ENCODE results near the gene NAA10. TPM values are rescaled to one million over a fixed set of nuclear protein-coding genes. Genes with fewer than 3 reads are reported as not detected.

Gene NAA10
- total RNA-seq, 2 donors from 2014 or later, result 60.1 to 66.4 TPM

- Histone ChIP-seq H3K9me3 (no peaks in the 10 kb centered on the region), H3K27me3 (replicated peaks; ENCODE audit: insufficient read depth) (no peaks in the 10 kb centered on the region), H3K4me3 (no peak overlapping the region), H3K4me1 (ENCODE audit: control insufficient read depth in 1 of 2, low read depth in 2 of 2) (no peaks in the 10 kb centered on the region), H3K27ac (no peak overlapping the region), H3K36me3 (no peaks in the 10 kb centered on the region)
- ATAC-seq (ENCODE audit: insufficient number of reproducible peaks, low FRiP score, low read depth) (no peak), DNase-seq (ENCODE audit: low spot score) (no peak)
- no peak for TF ChIP-seq CTCF (IDR thresholded peaks at IDR 0.05)
Measured at GRCh38 chrX:153921070-153921469, 13.8 kb downstream of the NAA10 start.

DNA sequence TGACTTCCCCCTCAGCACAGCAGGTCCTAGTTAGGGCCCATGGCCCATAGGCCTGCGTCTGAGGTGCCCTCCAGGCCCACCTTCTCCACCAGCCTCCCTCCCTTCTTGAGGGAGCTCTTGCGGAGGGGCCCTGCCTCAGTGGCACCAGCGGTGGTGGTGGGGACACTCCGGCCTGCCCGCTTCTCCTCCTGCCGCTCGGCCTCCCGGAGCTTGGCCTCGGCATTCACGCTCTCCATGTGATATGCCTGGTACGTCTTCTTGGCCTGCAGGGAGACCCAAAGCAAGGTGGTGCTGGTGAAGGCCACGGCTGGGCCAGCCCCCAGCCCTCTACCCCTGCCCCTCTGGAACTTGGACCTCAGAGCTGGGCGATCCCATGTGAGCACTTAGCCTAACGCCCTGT, 14.3 kb downstream of the NAA10 start:
- Histone ChIP-seq H3K36me3 (no peaks in the 10 kb centered on the region), H3K27ac (no peak overlapping the region), H3K4me1 (ENCODE audit: control insufficient read depth in 1 of 2, low read depth in 2 of 2) (no peaks in the 10 kb centered on the region), H3K4me3 (no peak overlapping the region), H3K9me3 (no peaks in the 10 kb centered on the region), H3K27me3 (replicated peaks; ENCODE audit: insufficient read depth) (no peaks in the 10 kb centered on the region)
- no peak for TF ChIP-seq CTCF (IDR thresholded peaks at IDR 0.05)
- no peak for DNase-seq (ENCODE audit: low spot score)
- ATAC-seq (ENCODE audit: insufficient number of reproducible peaks, low FRiP score, low read depth), result no peak

GRCh38 chrX:153919281-153919680, 15.6 kb downstream of the NAA10 start:
- Histone ChIP-seq H3K27me3 (replicated peaks; ENCODE audit: insufficient read depth) (no peaks in the 10 kb centered on the region), H3K36me3 (no peaks in the 10 kb centered on the region), H3K9me3 (no peaks in the 10 kb centered on the region), H3K27ac (no peak overlapping the region), H3K4me3 (no peak overlapping the region), H3K4me1 (ENCODE audit: control insufficient read depth in 1 of 2, low read depth in 2 of 2) (no peaks in the 10 kb centered on the region)
- TF ChIP-seq CTCF (IDR thresholded peaks at IDR 0.05), result no peak
- ATAC-seq (ENCODE audit: insufficient number of reproducible peaks, low FRiP score, low read depth) (no peak), DNase-seq (ENCODE audit: low spot score) (no peak)

- ATAC-seq (ENCODE audit: insufficient number of reproducible peaks, low FRiP score, low read depth), result no peak
- no peaks in the 10 kb centered on the region for H3K27me3 ChIP-seq (replicated peaks; ENCODE audit: insufficient read depth)
Measured at GRCh38 chrX:153917869-153918268, 17.0 kb downstream of the NAA10 start.

DNA sequence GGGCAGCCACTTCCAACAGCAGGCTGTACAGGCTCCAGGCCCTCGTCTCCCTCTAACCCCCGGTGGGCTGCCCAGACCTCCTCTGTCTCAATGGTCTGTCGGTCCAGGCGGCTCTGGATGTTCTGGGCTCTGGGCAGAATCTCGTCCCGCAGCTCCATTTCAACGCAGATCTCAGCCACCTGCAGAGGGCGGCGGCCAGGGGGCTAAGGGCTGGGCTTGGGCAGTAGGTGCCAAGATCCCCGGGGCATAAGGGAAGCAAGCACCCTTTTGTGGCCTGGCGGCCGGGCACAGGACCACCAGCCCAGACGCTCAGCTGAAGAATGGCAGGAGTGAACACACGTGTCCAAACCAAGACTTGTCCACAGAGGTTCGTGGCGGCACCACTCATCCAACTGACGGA, 21.1 kb downstream of the NAA10 start:
- DNase-seq (ENCODE audit: low spot score), result no peak
- no peaks in the 10 kb centered on the region for H3K4me1 ChIP-seq (ENCODE audit: control insufficient read depth in 1 of 2, low read depth in 2 of 2)
- H3K36me3 ChIP-seq, result no peaks in the 10 kb centered on the region
- no peaks in the 10 kb centered on the region for H3K27me3 ChIP-seq (replicated peaks; ENCODE audit: insufficient read depth)
- no peak overlapping the region for H3K27ac ChIP-seq
- H3K4me3 ChIP-seq, result no peak overlapping the region
- H3K9me3 ChIP-seq, result no peaks in the 10 kb centered on the region
- TF ChIP-seq CTCF (IDR thresholded peaks at IDR 0.05), result no peak
- no peak for ATAC-seq (ENCODE audit: insufficient number of reproducible peaks, low FRiP score, low read depth)

More at GRCh38 chrX:153917869-153918268, 17.0 kb downstream of the NAA10 start:
- Histone ChIP-seq H3K4me1 (ENCODE audit: control insufficient read depth in 1 of 2, low read depth in 2 of 2) (no peaks in the 10 kb centered on the region), H3K4me3 (no peak overlapping the region), H3K9me3 (no peaks in the 10 kb centered on the region), H3K27ac (no peak overlapping the region), H3K36me3 (no peaks in the 10 kb centered on the region)
- no peak for TF ChIP-seq CTCF (IDR thresholded peaks at IDR 0.05)
- no peak for DNase-seq (ENCODE audit: low spot score)

All from thoracic aorta (tissue), 2 donors.